ENCODE data around the gene EIF1AD. TPM values are rescaled to one million over a fixed set of nuclear protein-coding genes. Genes with fewer than 3 reads are reported as not detected.

Gene EIF1AD
- total and polyA plus RNA-seq, 2 experiments from 2014 or later: 19.4 to 25.6 TPM

- 96% methylated on average over 4 of the region's 4 CpGs for WGBS (ENCODE audit: low lambda C conversion rate, missing lambda C conversion rate)
- no peak overlapping the region for H3K27ac ChIP-seq
These were observed 2.2 kb upstream of the EIF1AD start for GRCh38 chr11:66004186-66004585.

GRCh38 chr11:66003291-66003690 is 1.3 kb upstream of the EIF1AD start:
- TF ChIP-seq CTCF (IDR thresholded peaks at IDR 0.05; ENCODE audit: poor library complexity) (no peak), EZH2 (IDR thresholded peaks at IDR 0.05; ENCODE audit: borderline replicate concordance) (no peak), EZH2phosphoT487 (IDR thresholded peaks at IDR 0.05; ENCODE audit: low read depth, severe bottlenecking, unreplicated experiment) (no peak)
- no peaks in the 10 kb centered on the region for H3K36me3 ChIP-seq (replicated peaks; ENCODE audit: insufficient read depth, low read depth)
- H4K20me1 ChIP-seq (ENCODE audit: insufficient read depth, poor library complexity, severe bottlenecking): no peaks in the 10 kb centered on the region
- peaks cover 47% of the 10 kb centered on the region for H3K79me2 ChIP-seq
- peak overlapping the region; percentile 95 for H3K4me2 ChIP-seq
- H3K4me3 ChIP-seq: no peak overlapping the region
- DNase-seq (ENCODE audit: low spot score): no peak
- H2AFZ ChIP-seq: no peak overlapping the region
- 86% methylated on average over 6 of the region's 6 CpGs for WGBS (ENCODE audit: low lambda C conversion rate, missing lambda C conversion rate)
- H3K9me3 ChIP-seq (ENCODE audit: low read depth): no peaks in the 10 kb centered on the region
- H3K27ac ChIP-seq: peak overlapping the region; percentile 99
- H3K4me1 ChIP-seq (ENCODE audit: insufficient read depth): no peaks in the 10 kb centered on the region
- H3K27me3 ChIP-seq: no peaks in the 10 kb centered on the region
- H3K9me2 ChIP-seq (replicated peaks; ENCODE audit: insufficient read depth): no peaks in the 10 kb centered on the region

More at GRCh38 chr11:66004186-66004585, 2.2 kb upstream of the EIF1AD start:
- DNase-seq (ENCODE audit: low spot score): no peak
- Histone ChIP-seq H3K4me1 (ENCODE audit: insufficient read depth) (no peaks in the 10 kb centered on the region), H4K20me1 (ENCODE audit: insufficient read depth, poor library complexity, severe bottlenecking) (no peaks in the 10 kb centered on the region), H3K9me3 (ENCODE audit: low read depth) (no peaks in the 10 kb centered on the region), H3K4me3 (no peak overlapping the region), H3K79me2 (peaks cover 44% of the 10 kb centered on the region), H3K4me2 (no peak overlapping the region), H2AFZ (no peak overlapping the region), H3K36me3 (replicated peaks; ENCODE audit: insufficient read depth, low read depth) (no peaks in the 10 kb centered on the region), H3K9me2 (replicated peaks; ENCODE audit: insufficient read depth) (no peaks in the 10 kb centered on the region), H3K27me3 (no peaks in the 10 kb centered on the region)
- no peak for TF ChIP-seq CTCF (IDR thresholded peaks at IDR 0.05; ENCODE audit: poor library complexity)
- TF ChIP-seq EZH2phosphoT487 (IDR thresholded peaks at IDR 0.05; ENCODE audit: low read depth, severe bottlenecking, unreplicated experiment): no peak
- no peak for TF ChIP-seq EZH2 (IDR thresholded peaks at IDR 0.05; ENCODE audit: borderline replicate concordance)

GRCh38 chr11:66002648-66003225 is 780 bp upstream of the EIF1AD start:
- H3K9me2 ChIP-seq (replicated peaks; ENCODE audit: insufficient read depth): no peaks in the 10 kb centered on the region
- H2AFZ ChIP-seq: peak overlapping the region; percentile 93
- TF ChIP-seq EZH2phosphoT487 (IDR thresholded peaks at IDR 0.05; ENCODE audit: low read depth, severe bottlenecking, unreplicated experiment): no peak
- no peak for TF ChIP-seq CTCF (IDR thresholded peaks at IDR 0.05; ENCODE audit: poor library complexity)
- TF ChIP-seq EZH2 (IDR thresholded peaks at IDR 0.05; ENCODE audit: borderline replicate concordance): no peak
- no peak for DNase-seq (ENCODE audit: low spot score)
- no peaks in the 10 kb centered on the region for H3K9me3 ChIP-seq (ENCODE audit: low read depth)
- no peaks in the 10 kb centered on the region for H3K4me1 ChIP-seq (ENCODE audit: insufficient read depth)
- no peaks in the 10 kb centered on the region for H3K27me3 ChIP-seq
- 4% methylated on average over 12 of the region's 40 CpGs for WGBS (ENCODE audit: low lambda C conversion rate, missing lambda C conversion rate)
- no peaks in the 10 kb centered on the region for H4K20me1 ChIP-seq (ENCODE audit: insufficient read depth, poor library complexity, severe bottlenecking)
- peaks cover 47% of the 10 kb centered on the region for H3K79me2 ChIP-seq
- peak overlapping the region; percentile 82 for H3K4me3 ChIP-seq
- H3K27ac ChIP-seq: peak overlapping the region; percentile 99
- no peaks in the 10 kb centered on the region for H3K36me3 ChIP-seq (replicated peaks; ENCODE audit: insufficient read depth, low read depth)
- peak overlapping the region; percentile 95 for H3K4me2 ChIP-seq
